ENCODE data around the gene IARS1.

GRCh38 chr9:92293452-92294296 is at the start of gene IARS1:
- TF ChIP-seq, protein P1, sequence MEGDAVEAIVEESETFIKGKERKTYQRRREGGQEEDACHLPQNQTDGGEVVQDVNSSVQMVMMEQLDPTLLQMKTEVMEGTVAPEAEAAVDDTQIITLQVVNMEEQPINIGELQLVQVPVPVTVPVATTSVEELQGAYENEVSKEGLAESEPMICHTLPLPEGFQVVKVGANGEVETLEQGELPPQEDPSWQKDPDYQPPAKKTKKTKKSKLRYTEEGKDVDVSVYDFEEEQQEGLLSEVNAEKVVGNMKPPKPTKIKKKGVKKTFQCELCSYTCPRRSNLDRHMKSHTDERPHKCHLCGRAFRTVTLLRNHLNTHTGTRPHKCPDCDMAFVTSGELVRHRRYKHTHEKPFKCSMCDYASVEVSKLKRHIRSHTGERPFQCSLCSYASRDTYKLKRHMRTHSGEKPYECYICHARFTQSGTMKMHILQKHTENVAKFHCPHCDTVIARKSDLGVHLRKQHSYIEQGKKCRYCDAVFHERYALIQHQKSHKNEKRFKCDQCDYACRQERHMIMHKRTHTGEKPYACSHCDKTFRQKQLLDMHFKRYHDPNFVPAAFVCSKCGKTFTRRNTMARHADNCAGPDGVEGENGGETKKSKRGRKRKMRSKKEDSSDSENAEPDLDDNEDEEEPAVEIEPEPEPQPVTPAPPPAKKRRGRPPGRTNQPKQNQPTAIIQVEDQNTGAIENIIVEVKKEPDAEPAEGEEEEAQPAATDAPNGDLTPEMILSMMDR (conservative IDR thresholded peaks at IDR 0.05; ENCODE audit: low read length), result peak; percentile 39
- no peak for TF ChIP-seq EZH2phosphoT487 (IDR thresholded peaks at IDR 0.05; ENCODE audit: borderline replicate concordance)
